Neuronal stem cell (in vitro differentiated cells): Measurements from ENCODE around the gene KIRREL1.
A peak's percentile ranks its signal among the peaks of the same experiment; 100 is the strongest.

Experiments used
- DNase-seq: peaks from one replicate; pipeline ENCODE4 v3.0.0-alpha.2; 2013; ENCODE audit warnings: low spot score
- H2AFZ ChIP-seq: one replicate; pipeline ENCODE4 v1.6.1; 2013; ENCODE audit warnings: mild to moderate bottlenecking, low read length, inconsistent platforms
- H2AK5ac ChIP-seq: 2 replicates; pipeline ENCODE4 v1.6.1; 2013; ENCODE audit warnings: low read depth, mild to moderate bottlenecking, inconsistent platforms, low read length, moderate library complexity, mixed read lengths
- H2BK120ac ChIP-seq: 2 replicates; pipeline ENCODE4 v1.6.1; 2013; ENCODE audit warnings: low read depth, mild to moderate bottlenecking, inconsistent platforms, low read length, moderate library complexity, mixed read lengths
- H2BK12ac ChIP-seq: one replicate; pipeline ENCODE4 v1.6.1; 2013; ENCODE audit warnings: low read length, inconsistent platforms
- H2BK15ac ChIP-seq: 2 replicates; pipeline ENCODE4 v1.6.1; 2013; ENCODE audit warnings: mild to moderate bottlenecking, low read length, inconsistent platforms, mixed read lengths
- H2BK5ac ChIP-seq: one replicate; pipeline ENCODE4 v1.6.1; 2013; ENCODE audit warnings: inconsistent platforms, mild to moderate bottlenecking, low read length, moderate library complexity
- H3K14ac ChIP-seq: one replicate; pipeline ENCODE4 v1.6.1; 2013; ENCODE audit warnings: low read length, inconsistent platforms
- H3K18ac ChIP-seq: 2 replicates; pipeline ENCODE4 v1.6.1; 2013; ENCODE audit warnings: low read length, inconsistent platforms
- H3K23ac ChIP-seq: 2 replicates; pipeline ENCODE4 v1.6.1; 2013; ENCODE audit warnings: low read depth, mild to moderate bottlenecking, mixed read lengths, low read length, inconsistent platforms; ENCODE audit not compliant: poor library complexity
- H3K27ac ChIP-seq: replicated peaks from 3 replicates; pipeline ENCODE4 v1.5.1; 2013; ENCODE audit warnings: low read length, inconsistent platforms
- H3K27me3 ChIP-seq, 3 experiments: 2 replicates each; pipeline ENCODE4 v1.6.1; 2013; ENCODE audit warnings: low read length in 3 of 3, mild to moderate bottlenecking in 2 of 3, inconsistent platforms in 1 of 3, low read depth in 1 of 3, mixed read lengths in 1 of 3, moderate library complexity in 1 of 3; ENCODE audit not compliant: control insufficient read depth in 3 of 3, insufficient read depth in 3 of 3
- H3K36me3 ChIP-seq, 2 donors: replicated peaks in 1 of 2; 2 replicates each; pipeline ENCODE4 v1.6.1; 2013; ENCODE audit warnings: low read length in 2 of 2; ENCODE audit not compliant: control insufficient read depth in 2 of 2, insufficient read depth in 2 of 2
- H3K4ac ChIP-seq: 2 replicates; pipeline ENCODE4 v1.6.1; 2013; ENCODE audit warnings: inconsistent platforms, mild to moderate bottlenecking, low read length, moderate library complexity
- H3K4me1 ChIP-seq, 2 donors: 1 replicate in 1 of 2; 2 replicates in 1 of 2; pipeline ENCODE4 v1.6.1; 2013; ENCODE audit warnings: low read length in 2 of 2, low read depth in 1 of 2; ENCODE audit not compliant: control insufficient read depth in 2 of 2, insufficient read depth in 1 of 2
- H3K4me2 ChIP-seq: one replicate; pipeline ENCODE4 v1.6.1; 2013; ENCODE audit warnings: mild to moderate bottlenecking, low read length, inconsistent platforms; ENCODE audit not compliant: insufficient read depth, poor library complexity, severe bottlenecking
- H3K4me3 ChIP-seq, 2 donors: 2 replicates each; pipeline ENCODE4 v1.5.1; 2013; ENCODE audit warnings: low read length in 2 of 2, mild to moderate bottlenecking in 2 of 2, inconsistent platforms in 1 of 2, moderate library complexity in 1 of 2
- H3K79me1 ChIP-seq: one replicate; pipeline ENCODE4 v1.6.1; 2013; ENCODE audit warnings: low read depth, mild to moderate bottlenecking, inconsistent platforms, low read length, moderate library complexity
- H3K9ac ChIP-seq: one replicate; pipeline ENCODE4 v1.6.1; 2013; ENCODE audit warnings: mild to moderate bottlenecking, low read depth, low read length, inconsistent platforms; ENCODE audit not compliant: poor library complexity
- H3K9me3 ChIP-seq, 2 donors: replicated peaks in 1 of 2; 2 replicates each; pipeline versions ENCODE3 to v1.6.1; 2013; ENCODE audit warnings: low read length in 2 of 2, mild to moderate bottlenecking in 2 of 2, inconsistent platforms in 1 of 2, low read depth in 1 of 2, mixed read lengths in 1 of 2, moderate library complexity in 1 of 2; ENCODE audit not compliant: control insufficient read depth in 2 of 2, insufficient read depth in 1 of 2
- H4K8ac ChIP-seq: one replicate; pipeline ENCODE4 v1.6.1; 2013; ENCODE audit warnings: low read depth, mild to moderate bottlenecking, inconsistent platforms, low read length, moderate library complexity
- H4K91ac ChIP-seq: one replicate; pipeline ENCODE4 v1.6.1; 2013; ENCODE audit warnings: low read length, low read depth, mild to moderate bottlenecking, inconsistent platforms; ENCODE audit not compliant: poor library complexity
- WGBS, 2 donors: extraction: QIAGEN DNeasy Blood & Tissue Kit; methylation state at CpG; one replicate each; pipeline ENCODE4 v1.1.7; 2013; ENCODE audit warnings: missing lambda C conversion rate in 2 of 2, mixed read lengths in 1 of 2; ENCODE audit not compliant: insufficient read length in 2 of 2, insufficient replicate concordance in 1 of 2; ENCODE audit errors: extremely low coverage in 2 of 2; 5-methylcytosine and 5-hydroxymethylcytosine counted together

The KIRREL1 gene

DNA sequence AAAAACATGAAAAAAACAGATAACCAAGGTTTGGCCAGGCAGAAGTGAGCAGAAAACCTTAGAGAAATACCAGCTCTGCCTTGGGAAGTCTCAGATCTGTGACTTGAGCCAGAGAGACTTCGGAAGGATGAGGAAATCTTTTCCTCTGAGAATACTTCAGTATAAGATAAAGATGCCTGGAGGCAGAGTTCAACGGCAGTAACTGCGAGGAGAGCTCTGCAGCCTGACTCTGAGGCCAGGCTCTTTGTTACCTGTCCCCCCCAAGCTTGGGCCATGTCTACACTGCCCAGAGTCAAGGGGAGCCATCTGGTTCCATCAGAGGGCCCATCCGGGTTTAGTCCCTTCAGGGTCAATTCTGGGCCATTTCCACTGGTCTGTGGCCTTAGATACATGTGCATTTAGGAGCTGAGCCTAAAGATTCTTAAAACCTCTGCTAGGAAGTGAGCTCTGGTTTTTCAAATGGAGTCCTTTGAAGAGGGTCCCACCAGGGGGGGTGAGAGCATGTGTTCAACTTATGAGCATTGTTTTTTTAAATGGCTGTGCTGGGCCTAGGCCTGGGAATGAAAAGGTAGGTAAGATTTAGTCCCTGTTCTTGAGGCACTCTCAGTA lies 8.7 kb downstream of the KIRREL1 start:
- Histone ChIP-seq H3K4me1 (peaks cover 27 to 44% of the 10 kb centered on the region in 2 donors), H3K4me2 (peak overlapping the region; percentile 3), H4K91ac (no peak overlapping the region), H2AFZ (no peak overlapping the region), H2BK5ac (peak overlapping the region; percentile 4), H3K4me3 (no peak overlapping the region), H3K27me3 (no peaks in the 10 kb centered on the region), H2BK120ac (no peak overlapping the region), H4K8ac (no peak overlapping the region), H2BK15ac (no peak overlapping the region), H3K14ac (no peak overlapping the region), H2AK5ac (no peak overlapping the region), H3K27ac (peak overlapping the region; percentile 81), H3K36me3 (peaks cover under 1 to 20% of the 10 kb centered on the region in 2 donors), H3K9ac (no peak overlapping the region), H2BK12ac (no peak overlapping the region), H3K23ac (no peak overlapping the region), H3K4ac (no peak overlapping the region), H3K9me3 (no peaks in the 10 kb centered on the region), H3K18ac (peak overlapping the region; percentile 29), H3K79me1 (peaks cover 2% of the 10 kb centered on the region)
- WGBS, 2 donors: no CpG with 5 or more reads among the region's 4 CpGs
- DNase-seq: no peak

DNA sequence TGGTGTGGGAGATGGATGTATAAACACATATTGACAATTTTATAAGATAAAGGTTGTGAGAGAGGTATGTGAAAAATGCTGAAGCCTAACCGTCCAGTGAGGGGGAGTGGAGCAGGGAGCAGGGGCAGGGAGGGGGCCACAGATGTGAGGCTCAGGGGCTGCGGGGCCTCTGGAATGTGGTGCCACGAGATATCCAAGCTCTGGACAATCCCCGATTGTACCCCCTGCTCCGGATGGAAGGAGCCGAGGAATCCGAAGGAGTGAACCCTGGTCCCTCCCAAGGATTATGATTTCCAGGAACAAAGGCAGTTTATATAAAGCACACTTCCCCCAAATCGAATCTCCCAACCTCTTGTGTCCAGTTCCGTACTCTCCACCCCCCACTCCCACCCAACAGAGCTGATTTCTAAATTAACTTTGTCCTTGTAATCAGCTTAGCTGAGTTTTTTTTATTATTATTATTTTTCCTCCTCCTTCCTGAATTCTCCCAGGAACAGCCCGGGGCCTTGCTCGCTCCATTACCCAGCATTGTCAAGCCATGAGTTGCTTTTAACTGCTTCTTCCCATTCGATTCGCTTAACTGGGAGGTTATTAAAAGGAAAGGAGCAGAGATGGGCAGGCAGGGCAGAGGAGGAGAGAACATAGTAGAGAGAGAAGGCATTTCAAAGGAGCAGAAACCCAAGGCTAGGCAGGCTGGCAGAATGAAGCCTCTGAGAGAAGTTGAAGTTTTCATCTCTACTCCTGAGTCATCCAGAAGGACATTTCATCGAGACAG lies 9.4 kb downstream of the KIRREL1 start:
- H3K4me1 ChIP-seq: peaks cover 34 to 50% of the 10 kb centered on the region in 2 donors
- H3K4me2 ChIP-seq: peak overlapping the region; percentile 20
- peaks cover 0 to 14% of the 10 kb centered on the region in 2 donors for H3K36me3 ChIP-seq
- no peak overlapping the region for H3K9ac ChIP-seq
- peak overlapping the region; percentile 10 for H2BK5ac ChIP-seq
- no peak overlapping the region for H2AFZ ChIP-seq
- no peak overlapping the region for H2BK15ac ChIP-seq
- peaks cover 4% of the 10 kb centered on the region for H3K79me1 ChIP-seq
- H4K8ac ChIP-seq: no peak overlapping the region
- no peak overlapping the region for H2BK120ac ChIP-seq
- H2AK5ac ChIP-seq: no peak overlapping the region
- no peak overlapping the region for H3K4me3 ChIP-seq
- H3K27me3 ChIP-seq: no peaks in the 10 kb centered on the region
- no peak overlapping the region for H3K14ac ChIP-seq
- H2BK12ac ChIP-seq: no peak overlapping the region
- no CpG with 5 or more reads among the region's 14 CpGs for WGBS, 2 donors
- H3K9me3 ChIP-seq: no peaks in the 10 kb centered on the region
- no peak overlapping the region for H3K4ac ChIP-seq
- H3K18ac ChIP-seq: no peak overlapping the region
- peak; percentile 71 for DNase-seq
- no peak overlapping the region for H4K91ac ChIP-seq
- no peak overlapping the region for H3K23ac ChIP-seq
- peak overlapping the region; percentile 81 for H3K27ac ChIP-seq

DNA sequence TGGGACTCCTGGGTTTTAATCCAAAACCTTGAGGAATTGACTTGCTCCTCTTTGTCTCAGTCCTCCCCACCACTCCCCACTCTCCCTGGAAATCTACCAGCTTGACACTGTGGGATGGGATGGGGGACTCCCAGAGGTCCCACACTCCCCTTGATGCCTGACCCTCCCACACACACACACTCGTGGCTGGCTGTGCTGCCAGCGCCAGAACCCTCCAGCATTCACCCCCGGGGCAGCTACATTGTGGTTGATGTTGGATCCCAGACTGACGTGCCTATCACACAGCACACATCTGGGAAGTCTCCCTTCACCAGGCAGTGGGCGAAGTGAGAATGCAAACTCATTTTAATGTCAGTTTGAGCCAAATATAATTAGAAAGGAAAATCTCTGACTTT lies 10.0 kb downstream of the KIRREL1 start:
- no peak overlapping the region for H3K23ac ChIP-seq

DNA sequence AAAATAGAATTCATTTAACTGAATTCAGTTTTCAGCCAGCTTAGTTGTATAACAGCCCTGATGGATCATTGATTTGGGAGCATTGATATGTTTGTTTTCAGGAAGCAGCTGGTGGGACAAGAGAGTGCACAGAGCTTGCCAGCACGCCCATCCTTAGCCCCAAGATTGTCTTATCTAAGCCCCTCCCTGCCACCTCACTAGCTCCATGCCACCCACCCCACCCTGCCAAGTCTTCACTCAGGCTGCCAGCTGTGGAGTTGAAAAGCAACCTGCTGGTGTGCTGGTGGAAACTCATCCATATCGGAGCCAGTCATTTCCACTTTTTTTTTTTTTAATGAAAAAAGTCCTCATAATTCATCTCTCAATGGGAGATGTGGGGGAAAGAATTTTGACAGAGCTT lies 11.8 kb downstream of the KIRREL1 start:
- H3K18ac ChIP-seq: peak overlapping the region; percentile 1
- peaks cover 4% of the 10 kb centered on the region for H3K79me1 ChIP-seq
- WGBS, 2 donors: no CpG with 5 or more reads among the region's 2 CpGs
- no peak overlapping the region for H4K91ac ChIP-seq
- no peak overlapping the region for H2BK120ac ChIP-seq
- no peak overlapping the region for H3K4me3 ChIP-seq
- H2AK5ac ChIP-seq: no peak overlapping the region
- H2AFZ ChIP-seq: no peak overlapping the region
- no peak overlapping the region for H3K4ac ChIP-seq
- no peaks in the 10 kb centered on the region for H3K27me3 ChIP-seq
- peaks cover 0 to 8% of the 10 kb centered on the region in 2 donors for H3K36me3 ChIP-seq
- no peak for DNase-seq
- H3K4me1 ChIP-seq: peaks cover 56 to 59% of the 10 kb centered on the region in 2 donors
- H3K9ac ChIP-seq: no peak overlapping the region
- H3K14ac ChIP-seq: no peak overlapping the region
- no peaks in the 10 kb centered on the region for H3K9me3 ChIP-seq
- no peak overlapping the region for H2BK5ac ChIP-seq
- no peak overlapping the region for H3K4me2 ChIP-seq
- no peak overlapping the region for H2BK15ac ChIP-seq
- no peak overlapping the region for H3K27ac ChIP-seq
- H3K23ac ChIP-seq: no peak overlapping the region
- H2BK12ac ChIP-seq: no peak overlapping the region
- H4K8ac ChIP-seq: no peak overlapping the region

More for the DNA sequence above, 10.0 kb downstream of the KIRREL1 start:
- H4K8ac ChIP-seq: no peak overlapping the region
- no peak overlapping the region for H2BK120ac ChIP-seq
- peak overlapping the region; percentile 12 for H3K14ac ChIP-seq
- H2AK5ac ChIP-seq: peak overlapping the region; percentile 57
- no peak overlapping the region for H2AFZ ChIP-seq
- WGBS, 2 donors: no CpG with 5 or more reads among the region's 5 CpGs
- H3K18ac ChIP-seq: peak overlapping the region; percentile 76
- H2BK15ac ChIP-seq: no peak overlapping the region
- H3K4me1 ChIP-seq: peaks cover 40 to 55% of the 10 kb centered on the region in 2 donors
- H3K36me3 ChIP-seq: peaks cover 0 to 14% of the 10 kb centered on the region in 2 donors
- peak overlapping the region; percentile 31 for H4K91ac ChIP-seq
- H3K4me3 ChIP-seq: no peak overlapping the region
- no peak overlapping the region for H3K4me2 ChIP-seq
- no peak overlapping the region for H3K4ac ChIP-seq
- DNase-seq: no peak
- H3K27me3 ChIP-seq: no peaks in the 10 kb centered on the region
- H3K9ac ChIP-seq: no peak overlapping the region
- H3K27ac ChIP-seq: peak overlapping the region; percentile 81
- no peaks in the 10 kb centered on the region for H3K9me3 ChIP-seq
- H2BK5ac ChIP-seq: peak overlapping the region; percentile 10
- H3K79me1 ChIP-seq: peaks cover 4% of the 10 kb centered on the region
- H2BK12ac ChIP-seq: no peak overlapping the region
